Heart left ventricle (tissue), 13 donors: ENCODE results near the gene TGFBR3L.

Experiments used
- CTCF ChIP-seq, 12 donors: fragments of 200-600 bp; sonication (generic) in 4 of 12; IDR thresholded peaks; one replicate each; pipeline versions ENCODE4 v1.5.0 to v1.8.0; 2018 to 2022; ENCODE audit warnings: antibody characterized with exemption in 12 of 12, mild to moderate bottlenecking in 5 of 12
- POLR2A ChIP-seq, 2 donors: fragments of 450-650 bp; IDR thresholded peaks; one replicate each; pipeline ENCODE4 v1.6.1; 2017; ENCODE audit warnings: antibody characterized with exemption in 2 of 2, mild to moderate bottlenecking in 2 of 2, moderate library complexity in 2 of 2
- donor health status: ischemic (EF 13 %, LVEDD 7.1; RV severe dilation, severe dysfunction).
- donor health status: DM: no; HTN: yes; CAD: no.
- donor health status: DM: no; HTN: no; CAD: no.
- donor health status: ischemic (EF 25% LVEDD 6.9; RV normal size, moderate dysfunction).
- donor health status: ischemic (EF 25% LVEDD 5.7; RV mildly dilated, moderate dysfunction).
- donor health status: ischemic (EF 35%, LVEDD 5.7; RV mildly dilated, moderate dysfunction).
- donor health status: nonischemic (EF 11% LVEDD 7.7; RV severe dilation, severe dysfunction).
- donor health status: DM: yes; HTN: yes; CAD: no.
- donor health status: PGD.
- donor health status: ischemic (EF 29% LVEDD 5.4; RV normal size, mild dysfunction).
- donor health status: nonischemic (EF 23%, LVEDD 6.1; RV moderate dilation, normal function).

- TF ChIP-seq CTCF (IDR thresholded peaks at IDR 0.05) (no peak), POLR2A (IDR thresholded peaks at IDR 0.05) (no peak)
Observed at GRCh38 chr19:7871437-7872305, 43.0 kb upstream of the TGFBR3L start.
